Measurements from ENCODE around the gene MRFAP1L1.
"Not testable (repeated sequence)": the region's sequence is repeated elsewhere in the genome, so short reads cannot be mapped to it uniquely, and the experiment has no call there.

The MRFAP1L1 gene

GRCh38 chr4:6686104-6686787 lies 23.4 kb downstream of the MRFAP1L1 start:
- no peak for DNase-seq

GRCh38 chr4:6684656-6685055 lies 25.0 kb downstream of the MRFAP1L1 start:
- DNase-seq = no peak

- no peak for DNase-seq
These were observed 26.6 kb downstream of the MRFAP1L1 start for GRCh38 chr4:6682862-6683590.

DNA sequence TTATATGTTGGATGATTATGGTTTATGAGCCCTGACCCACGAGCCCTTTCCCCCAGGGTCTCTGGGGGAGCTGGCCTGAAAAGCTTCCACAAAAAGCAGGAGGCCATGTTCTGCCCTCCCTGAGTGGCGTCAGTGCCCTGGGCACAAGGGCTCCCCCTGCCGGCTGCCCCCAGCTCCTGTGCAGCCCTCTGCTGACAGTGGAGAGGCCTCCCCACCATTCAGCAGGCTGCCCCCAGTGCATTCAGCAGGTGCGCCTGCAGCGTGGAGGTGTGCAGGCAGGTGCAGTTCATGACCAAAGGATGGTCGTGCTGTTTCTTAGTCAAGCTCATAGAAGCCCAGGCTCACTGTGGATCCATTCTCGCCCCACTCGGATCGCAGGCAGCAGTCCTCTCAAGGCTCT lies 28.5 kb downstream of the MRFAP1L1 start:
- DNase-seq = no peak

DNA sequence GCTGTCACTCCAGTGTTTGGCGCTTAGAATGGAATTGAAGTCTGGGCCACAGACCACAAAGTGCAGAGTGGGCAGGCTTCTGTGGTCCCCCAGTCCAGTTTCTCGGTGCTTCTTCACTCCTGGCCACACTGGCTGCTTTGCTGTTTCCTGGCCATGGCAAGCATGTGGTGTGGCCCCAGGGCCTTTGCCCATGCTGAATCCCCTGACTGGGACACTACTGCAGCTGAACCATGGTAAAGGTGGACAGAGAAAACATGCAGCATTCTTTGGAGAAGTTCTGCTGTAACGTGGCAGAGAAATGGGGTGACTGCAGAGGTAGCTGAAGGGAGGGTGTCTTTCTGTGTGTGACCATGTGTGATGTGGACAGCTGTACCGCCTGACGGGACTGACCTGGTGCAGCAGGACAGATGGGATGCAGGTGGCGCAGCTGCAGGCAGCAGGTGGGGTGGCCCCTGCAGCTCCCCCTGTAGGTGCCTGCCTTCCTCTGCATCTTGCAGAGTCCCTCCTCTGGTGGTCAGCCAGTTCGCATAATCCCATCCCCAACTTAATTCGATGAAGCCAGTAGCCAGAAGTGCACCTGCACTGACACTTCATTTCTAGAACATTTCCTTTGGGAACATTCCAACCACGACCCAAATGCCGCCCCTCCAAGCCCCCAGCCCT lies 29.2 kb downstream of the MRFAP1L1 start:
- no peak for DNase-seq

DNA sequence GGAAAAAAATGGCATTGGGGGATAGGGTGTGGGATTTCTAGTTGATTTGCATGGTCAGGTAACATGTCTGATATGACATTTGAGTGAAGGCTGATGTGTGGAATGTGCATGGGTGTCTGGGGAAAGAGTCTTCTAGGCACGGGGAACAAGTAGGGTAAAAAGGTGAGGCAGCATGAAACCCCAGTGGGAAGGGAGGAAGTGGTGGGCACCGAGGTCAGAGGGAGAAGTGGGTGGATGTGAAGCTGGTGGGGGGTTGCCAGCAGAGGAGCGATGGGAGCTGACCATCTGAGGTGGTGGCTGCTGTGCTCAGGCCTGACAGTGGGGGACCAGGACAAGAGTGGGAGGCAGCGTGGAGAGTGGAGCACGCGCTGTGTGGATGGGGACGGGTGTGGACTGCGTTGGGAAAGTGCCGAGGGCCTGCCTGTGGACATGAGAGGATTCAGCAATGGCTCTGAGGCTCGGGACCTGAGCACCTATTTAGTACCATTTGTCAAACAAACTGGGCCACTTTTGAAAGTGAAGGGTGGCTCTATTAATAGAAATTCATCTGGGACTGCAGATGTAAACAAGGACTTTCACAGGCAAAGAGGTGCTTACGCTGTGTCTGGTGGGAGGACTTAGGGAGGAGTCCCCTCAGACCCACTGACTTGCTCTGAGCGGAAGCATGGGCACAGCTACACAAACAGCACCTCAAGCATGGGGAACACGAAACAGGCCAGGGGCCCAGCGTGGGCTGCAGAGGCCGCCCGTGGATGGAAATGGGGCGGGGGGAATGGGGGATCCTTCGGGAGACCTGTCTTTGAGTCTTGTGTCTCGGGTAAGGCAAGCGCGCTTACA lies 32.7 kb downstream of the MRFAP1L1 start:
- DNase-seq = no peak

DNA sequence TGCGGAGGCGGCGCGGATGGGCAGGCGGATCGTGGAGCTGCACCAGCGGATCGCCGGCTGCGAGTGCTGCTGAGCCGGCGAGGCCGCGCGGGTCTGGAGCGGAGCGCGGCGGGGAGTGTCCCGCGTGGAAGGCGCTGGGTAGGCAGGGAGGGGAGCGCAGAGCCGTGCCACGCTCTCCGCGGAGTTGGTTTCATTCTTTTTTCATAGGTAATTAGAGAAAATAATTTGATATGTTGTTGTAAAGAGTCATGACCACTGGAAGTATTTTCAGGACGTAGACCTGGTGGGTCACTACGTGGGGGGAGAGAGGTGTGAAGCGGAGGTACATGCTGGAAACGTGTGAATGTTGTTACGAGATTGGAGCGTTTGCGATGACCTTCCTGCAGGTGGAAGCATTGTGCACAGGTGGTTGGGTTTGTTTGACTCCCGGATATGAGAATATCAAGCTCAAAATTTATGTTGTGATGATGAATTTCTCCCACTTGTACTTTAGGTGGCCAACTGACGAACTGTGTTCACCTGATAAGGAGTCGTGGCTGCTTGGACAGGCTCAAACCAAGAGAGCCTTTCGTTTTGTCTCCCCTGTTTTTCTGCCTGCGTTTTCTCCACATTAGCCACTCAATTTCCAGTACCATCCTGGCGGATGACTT lies 35.0 kb downstream of the MRFAP1L1 start:
- DNase-seq = peak; percentile 38

- DNase-seq = peak; percentile 30
These were observed 35.8 kb downstream of the MRFAP1L1 start for GRCh38 chr4:6673660-6674499.

DNA sequence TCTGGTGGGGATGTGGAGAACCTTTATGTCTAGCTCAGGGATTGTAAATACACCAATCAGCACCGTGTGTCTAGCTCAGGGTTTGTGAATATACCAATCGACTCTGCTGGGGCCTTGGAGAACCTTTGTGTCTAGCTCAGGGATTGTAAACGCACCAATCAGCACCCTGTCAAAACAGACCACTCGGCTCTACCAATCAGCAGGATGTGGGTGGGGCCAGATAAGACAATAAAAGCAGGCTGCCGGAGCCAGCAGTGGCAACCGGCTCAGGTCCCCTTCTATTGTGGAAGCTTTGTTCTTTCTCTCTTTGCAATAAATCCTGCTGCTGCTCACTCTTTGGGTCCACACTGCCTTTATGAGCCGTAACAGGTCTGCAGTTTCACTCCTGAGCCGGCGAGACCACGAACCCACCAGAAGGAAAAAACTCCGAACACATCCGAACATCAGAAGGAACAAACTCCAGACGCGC lies 36.4 kb downstream of the MRFAP1L1 start:
- DNase-seq = not testable (repeated sequence)

- DNase-seq = not testable (repeated sequence)
These were observed 37.0 kb downstream of the MRFAP1L1 start for GRCh38 chr4:6672541-6673190.

GRCh38 chr4:6672131-6672530 lies 37.5 kb downstream of the MRFAP1L1 start:
- DNase-seq = no peak

DNA sequence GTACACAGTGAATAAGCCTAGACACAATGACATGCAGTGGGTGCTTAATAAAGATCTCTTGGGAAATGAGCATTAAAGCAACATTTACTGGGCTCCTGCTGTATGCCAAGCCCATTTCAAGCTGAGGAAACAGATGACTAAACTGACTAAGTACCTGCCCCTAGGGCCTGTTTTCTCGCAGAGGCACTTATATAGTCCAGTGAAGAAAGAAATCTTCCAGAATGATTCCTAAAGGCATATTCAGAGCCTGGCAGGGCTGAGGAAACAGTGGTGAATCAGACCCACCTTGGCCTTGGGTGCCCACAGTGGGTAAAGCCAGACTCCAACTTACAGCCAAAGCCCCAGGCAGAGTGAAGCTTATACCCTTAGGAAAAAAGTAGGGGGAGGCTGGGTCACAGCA lies 38.0 kb downstream of the MRFAP1L1 start:
- no peak for DNase-seq

DNA sequence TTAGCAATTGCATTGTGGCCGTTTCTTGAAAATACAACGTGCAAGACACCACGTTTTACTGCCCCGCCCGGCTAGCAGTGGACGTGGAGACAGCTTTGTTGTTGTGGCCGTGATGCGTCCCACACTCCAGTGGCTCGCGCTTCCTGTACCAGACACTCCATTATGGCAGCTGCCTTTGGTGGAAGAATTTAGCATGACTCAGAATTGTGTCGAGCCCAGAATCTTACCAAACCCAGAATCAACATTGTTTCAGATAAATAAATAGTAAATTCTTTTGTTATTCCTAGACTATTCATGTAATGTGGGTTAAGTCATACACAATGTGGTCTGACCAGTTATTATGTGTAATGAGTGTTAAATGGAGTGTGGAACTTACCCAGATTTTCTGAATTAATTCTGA lies 41.3 kb downstream of the MRFAP1L1 start:
- peak; percentile 15 for DNase-seq

GRCh38 chr4:6665320-6665654 lies 44.4 kb downstream of the MRFAP1L1 start:
- DNase-seq = no peak

DNA sequence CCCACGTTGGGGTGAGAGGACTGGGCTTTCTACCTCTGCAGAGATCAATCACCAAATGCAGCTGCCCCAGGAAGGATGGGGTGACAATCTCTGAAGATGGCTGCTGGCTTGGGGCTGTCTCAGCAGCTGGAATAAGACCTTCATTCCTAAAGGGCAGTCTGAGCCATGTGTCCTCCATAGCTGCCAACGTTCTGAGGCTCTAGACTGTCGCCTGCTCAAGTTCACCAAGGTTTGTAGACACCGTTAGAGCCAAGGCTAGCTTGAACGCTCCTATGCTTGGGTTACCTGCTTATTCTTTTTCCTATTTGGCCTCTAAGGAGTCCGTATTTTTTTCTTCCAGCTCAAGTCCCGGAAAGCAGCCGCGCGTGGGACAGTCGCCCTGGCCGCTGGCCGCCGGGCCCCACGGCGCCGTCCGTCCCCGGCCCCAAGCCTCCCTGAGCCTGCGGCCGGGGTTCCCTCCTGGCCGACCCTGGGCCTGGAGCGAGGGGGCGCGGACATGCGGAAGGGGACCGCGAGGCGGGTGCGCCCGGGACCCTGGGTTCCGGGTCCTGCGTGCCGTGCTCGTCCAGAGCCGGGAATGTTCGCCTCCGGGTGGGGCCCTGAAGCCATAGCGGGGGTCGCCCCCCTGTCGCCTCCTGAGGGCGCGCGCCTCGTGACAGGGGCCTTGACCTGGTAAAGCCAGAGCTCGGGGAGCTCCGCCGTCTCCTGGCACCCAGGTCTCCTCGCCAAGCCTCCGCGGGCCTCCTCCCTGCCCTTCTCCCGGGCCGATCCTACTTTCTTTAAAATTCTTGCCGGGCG lies 45.9 kb downstream of the MRFAP1L1 start:
- no peak for DNase-seq

DNA sequence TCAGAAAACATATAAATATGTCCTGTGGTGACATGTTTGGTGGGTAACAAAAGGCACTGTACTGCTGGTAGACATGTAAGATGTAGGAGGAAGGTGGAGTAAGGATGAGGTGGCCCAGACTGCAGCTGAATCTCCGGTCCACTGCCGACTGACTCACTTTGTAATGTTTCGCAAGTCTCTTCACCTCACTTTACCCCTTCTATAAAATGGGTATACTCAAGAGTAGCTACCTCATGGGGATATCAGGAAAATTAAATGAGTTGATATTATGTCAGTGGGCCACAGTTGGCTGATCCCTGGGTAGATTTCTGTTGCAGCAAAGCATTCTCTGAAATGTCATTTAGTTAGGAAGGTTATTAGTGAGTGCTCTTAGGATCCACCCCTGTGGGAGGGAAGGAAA lies 47.1 kb downstream of the MRFAP1L1 start:
- DNase-seq = no peak

GRCh38 chr4:6660430-6660829 lies 49.2 kb downstream of the MRFAP1L1 start:
- no peak for DNase-seq

- DNase-seq = no peak
These were observed 49.8 kb downstream of the MRFAP1L1 start for GRCh38 chr4:6659897-6660296.

GRCh38 chr4:6658597-6659075 lies 51.0 kb downstream of the MRFAP1L1 start:
- no peak for DNase-seq

GRCh38 chr4:6658209-6658595 lies 51.5 kb downstream of the MRFAP1L1 start:
- no peak for DNase-seq

Measured in NCI-H748 treated with DMSO at 0.1 percent for 48 hours (cell line).